A549 (cell line): Measurements from ENCODE around the gene TPST1.
"Not testable (repeated sequence)": the region's sequence is repeated elsewhere in the genome, so short reads cannot be mapped to it uniquely, and the experiment has no call there.

Source experiments
- HDAC2 ChIP-seq: fragments of 200-600 bp; sonication (generic); IDR thresholded peaks from 2 replicates; pipeline ENCODE4 v1.6.1; 2016
- KDM5A ChIP-seq: fragments of 200-600 bp; sonication (generic); IDR thresholded peaks from 2 replicates; pipeline ENCODE4 v1.6.1; 2016; ENCODE audit warnings: antibody characterized with exemption, mild to moderate bottlenecking
- POLR2A ChIP-seq: IDR thresholded peaks from 2 replicates; pipeline ENCODE4 v1.6.1; 2012; ENCODE audit warnings: mild to moderate bottlenecking, low read length
- RNF2 ChIP-seq: fragments of 200-600 bp; sonication (generic); IDR thresholded peaks from 2 replicates; pipeline ENCODE4 v1.6.1; 2016; ENCODE audit warnings: low read depth, mild to moderate bottlenecking, antibody characterized with exemption, moderate library complexity, borderline replicate concordance
- TF ChIP-seq, protein P1 (sequence below): fragments of >200 bp; sonication (Bioruptor Twin); formaldehyde crosslinking; IDR thresholded peaks from 3 replicates; pipeline ENCODE4 v1.5.1; 2016
- TF ChIP-seq, protein P2 (sequence below): IDR thresholded peaks from 2 replicates; pipeline ENCODE4 v1.6.1; 2012
- TF ChIP-seq, protein P3 (sequence below): fragments of 250-450 bp; sonication (Bioruptor Pico); IDR thresholded peaks from 2 replicates; pipeline ENCODE4 v1.5.0; 2021; ENCODE audit warnings: mild to moderate bottlenecking, moderate library complexity, borderline replicate concordance

DNA sequence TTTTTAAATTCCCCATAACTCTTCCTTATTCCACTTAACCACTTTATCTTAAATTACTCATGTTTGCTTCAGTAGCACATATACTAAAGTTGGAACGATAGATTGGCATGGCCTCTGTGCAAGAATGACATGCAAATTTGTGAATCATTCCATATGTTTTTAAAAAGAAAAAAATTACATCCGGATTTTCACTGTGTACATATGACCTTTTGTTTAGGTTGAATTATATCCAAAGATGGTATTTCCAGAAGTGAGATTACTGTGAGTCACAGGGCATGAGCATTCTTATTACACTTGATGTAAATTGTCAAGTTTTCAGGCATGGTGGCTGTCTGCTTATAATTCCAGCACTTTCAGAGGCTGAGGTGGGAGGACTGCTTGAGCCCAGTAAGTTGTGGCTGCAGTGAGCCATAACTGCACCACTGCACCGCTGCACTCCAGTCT lies 190.0 kb downstream of the TPST1 start:
- TF ChIP-seq, protein P1, sequence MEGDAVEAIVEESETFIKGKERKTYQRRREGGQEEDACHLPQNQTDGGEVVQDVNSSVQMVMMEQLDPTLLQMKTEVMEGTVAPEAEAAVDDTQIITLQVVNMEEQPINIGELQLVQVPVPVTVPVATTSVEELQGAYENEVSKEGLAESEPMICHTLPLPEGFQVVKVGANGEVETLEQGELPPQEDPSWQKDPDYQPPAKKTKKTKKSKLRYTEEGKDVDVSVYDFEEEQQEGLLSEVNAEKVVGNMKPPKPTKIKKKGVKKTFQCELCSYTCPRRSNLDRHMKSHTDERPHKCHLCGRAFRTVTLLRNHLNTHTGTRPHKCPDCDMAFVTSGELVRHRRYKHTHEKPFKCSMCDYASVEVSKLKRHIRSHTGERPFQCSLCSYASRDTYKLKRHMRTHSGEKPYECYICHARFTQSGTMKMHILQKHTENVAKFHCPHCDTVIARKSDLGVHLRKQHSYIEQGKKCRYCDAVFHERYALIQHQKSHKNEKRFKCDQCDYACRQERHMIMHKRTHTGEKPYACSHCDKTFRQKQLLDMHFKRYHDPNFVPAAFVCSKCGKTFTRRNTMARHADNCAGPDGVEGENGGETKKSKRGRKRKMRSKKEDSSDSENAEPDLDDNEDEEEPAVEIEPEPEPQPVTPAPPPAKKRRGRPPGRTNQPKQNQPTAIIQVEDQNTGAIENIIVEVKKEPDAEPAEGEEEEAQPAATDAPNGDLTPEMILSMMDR, result not testable (repeated sequence)
- TF ChIP-seq KDM5A, POLR2A, RNF2, HDAC2: not testable (repeated sequence)
- TF ChIP-seq, protein P2, sequence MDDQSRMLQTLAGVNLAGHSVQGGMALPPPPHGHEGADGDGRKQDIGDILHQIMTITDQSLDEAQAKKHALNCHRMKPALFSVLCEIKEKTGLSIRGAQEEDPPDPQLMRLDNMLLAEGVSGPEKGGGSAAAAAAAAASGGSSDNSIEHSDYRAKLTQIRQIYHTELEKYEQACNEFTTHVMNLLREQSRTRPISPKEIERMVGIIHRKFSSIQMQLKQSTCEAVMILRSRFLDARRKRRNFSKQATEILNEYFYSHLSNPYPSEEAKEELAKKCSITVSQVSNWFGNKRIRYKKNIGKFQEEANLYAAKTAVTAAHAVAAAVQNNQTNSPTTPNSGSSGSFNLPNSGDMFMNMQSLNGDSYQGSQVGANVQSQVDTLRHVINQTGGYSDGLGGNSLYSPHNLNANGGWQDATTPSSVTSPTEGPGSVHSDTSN, result not testable (repeated sequence)
- TF ChIP-seq, protein P3, sequence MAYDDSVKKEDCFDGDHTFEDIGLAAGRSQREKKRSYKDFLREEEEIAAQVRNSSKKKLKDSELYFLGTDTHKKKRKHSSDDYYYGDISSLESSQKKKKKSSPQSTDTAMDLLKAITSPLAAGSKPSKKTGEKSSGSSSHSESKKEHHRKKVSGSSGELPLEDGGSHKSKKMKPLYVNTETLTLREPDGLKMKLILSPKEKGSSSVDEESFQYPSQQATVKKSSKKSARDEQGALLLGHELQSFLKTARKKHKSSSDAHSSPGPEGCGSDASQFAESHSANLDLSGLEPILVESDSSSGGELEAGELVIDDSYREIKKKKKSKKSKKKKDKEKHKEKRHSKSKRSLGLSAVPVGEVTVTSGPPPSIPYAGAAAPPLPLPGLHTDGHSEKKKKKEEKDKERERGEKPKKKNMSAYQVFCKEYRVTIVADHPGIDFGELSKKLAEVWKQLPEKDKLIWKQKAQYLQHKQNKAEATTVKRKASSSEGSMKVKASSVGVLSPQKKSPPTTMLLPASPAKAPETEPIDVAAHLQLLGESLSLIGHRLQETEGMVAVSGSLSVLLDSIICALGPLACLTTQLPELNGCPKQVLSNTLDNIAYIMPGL, result not testable (repeated sequence)
